HG03520 (cell line): ENCODE data around the gene MDM2.
"Not testable (repeated sequence)": the region's sequence is repeated elsewhere in the genome, so short reads cannot be mapped to it uniquely, and the experiment has no call there.

Experiments
- ATAC-seq: cut with Tn5 transposase; IDR thresholded peaks from one replicate; pipeline ENCODE4 v1.9.1; 2021; ENCODE audit warnings: mild to moderate bottlenecking, moderate library complexity; ENCODE audit not compliant: unreplicated experiment

MDM2 gene

GRCh38 chr12:68785823-68786222, 22.2 kb upstream of the MDM2 start:
- ATAC-seq = no peak

GRCh38 chr12:68786929-68787328, 21.0 kb upstream of the MDM2 start:
- no peak for ATAC-seq

DNA sequence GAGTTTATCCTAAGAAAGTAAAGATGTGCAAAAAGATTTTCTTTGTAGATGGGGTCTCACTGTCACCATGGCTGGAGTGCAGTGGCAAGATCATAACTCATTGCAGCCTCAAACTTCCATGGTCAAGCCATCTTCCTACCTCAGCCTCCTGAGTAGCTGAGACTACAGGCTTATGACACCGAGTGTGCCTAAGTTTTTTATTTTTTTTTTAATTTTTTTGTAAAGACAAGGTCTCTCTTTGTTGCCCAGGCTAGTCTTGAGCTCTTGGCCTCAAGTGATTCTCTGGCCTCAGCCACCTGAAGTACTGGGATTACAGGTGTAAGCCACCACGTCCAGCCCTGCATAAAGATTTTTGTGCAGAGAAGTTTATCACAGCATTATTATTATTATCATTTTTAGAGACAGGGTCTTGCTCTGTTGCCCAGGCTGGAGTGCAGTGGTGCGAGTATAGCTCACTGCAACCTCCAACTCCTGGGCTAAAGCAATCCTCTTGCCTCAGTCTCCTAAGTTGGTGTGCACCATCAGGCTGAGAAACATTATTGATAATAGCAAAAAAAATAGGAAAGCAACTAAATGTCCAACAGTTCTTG, 19.3 kb upstream of the MDM2 start:
- no peak for ATAC-seq

- ATAC-seq = no peak
Measured at GRCh38 chr12:68789144-68789878, 18.7 kb upstream of the MDM2 start.

DNA sequence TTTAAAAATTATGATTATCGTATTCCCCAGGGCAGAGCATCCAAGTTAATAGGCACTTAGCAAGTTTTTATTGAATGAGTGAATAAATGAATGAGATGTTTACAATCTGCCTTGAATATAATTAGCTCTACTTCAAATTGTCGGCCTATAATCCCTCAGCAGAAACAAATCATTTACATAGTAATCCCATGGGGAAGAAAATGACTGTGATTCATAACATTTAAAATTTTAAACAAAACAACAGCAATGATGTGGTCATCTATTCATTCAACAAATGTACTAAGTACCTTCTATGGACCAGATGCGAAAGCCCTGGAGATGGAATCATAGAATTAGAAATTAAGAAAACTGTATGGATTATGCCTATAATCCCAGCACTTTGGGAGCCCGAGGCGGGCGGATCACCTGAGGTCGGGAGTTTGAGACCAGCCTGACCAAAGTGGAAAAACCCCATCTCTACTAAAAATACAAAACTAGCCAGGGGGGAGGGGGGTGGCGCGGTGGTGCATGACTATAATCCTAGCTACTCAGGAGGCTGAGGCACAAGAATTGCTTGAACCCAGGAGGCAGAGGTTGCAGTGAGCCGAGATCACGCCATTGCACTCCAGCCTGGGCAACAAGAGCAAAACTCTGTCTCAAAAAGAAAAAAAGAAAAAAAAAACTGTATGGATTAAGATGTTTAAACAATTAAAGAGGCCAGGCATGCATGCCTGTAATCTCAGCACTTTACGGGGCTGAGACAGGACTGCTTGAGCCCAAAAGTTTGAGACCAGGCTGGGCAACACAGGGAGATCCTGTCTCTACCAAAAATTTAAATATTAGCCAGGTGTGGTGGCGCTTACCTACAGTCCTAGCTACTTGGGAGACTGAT, 17.7 kb upstream of the MDM2 start:
- no peak for ATAC-seq

DNA sequence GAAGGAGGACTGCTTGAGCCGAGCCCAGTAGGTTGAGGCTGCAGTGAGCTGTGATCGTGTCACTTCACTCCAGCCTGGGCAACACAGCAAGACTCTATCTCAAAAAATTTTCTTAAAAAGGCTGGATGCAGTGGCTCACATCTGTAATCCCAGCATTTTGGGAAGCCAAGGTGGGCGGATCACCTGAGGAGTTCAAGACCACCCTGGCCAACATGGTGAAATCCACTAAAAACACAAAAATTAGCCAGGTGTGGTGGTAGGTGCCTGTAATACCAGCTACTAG, 17.1 kb upstream of the MDM2 start:
- ATAC-seq = no peak

DNA sequence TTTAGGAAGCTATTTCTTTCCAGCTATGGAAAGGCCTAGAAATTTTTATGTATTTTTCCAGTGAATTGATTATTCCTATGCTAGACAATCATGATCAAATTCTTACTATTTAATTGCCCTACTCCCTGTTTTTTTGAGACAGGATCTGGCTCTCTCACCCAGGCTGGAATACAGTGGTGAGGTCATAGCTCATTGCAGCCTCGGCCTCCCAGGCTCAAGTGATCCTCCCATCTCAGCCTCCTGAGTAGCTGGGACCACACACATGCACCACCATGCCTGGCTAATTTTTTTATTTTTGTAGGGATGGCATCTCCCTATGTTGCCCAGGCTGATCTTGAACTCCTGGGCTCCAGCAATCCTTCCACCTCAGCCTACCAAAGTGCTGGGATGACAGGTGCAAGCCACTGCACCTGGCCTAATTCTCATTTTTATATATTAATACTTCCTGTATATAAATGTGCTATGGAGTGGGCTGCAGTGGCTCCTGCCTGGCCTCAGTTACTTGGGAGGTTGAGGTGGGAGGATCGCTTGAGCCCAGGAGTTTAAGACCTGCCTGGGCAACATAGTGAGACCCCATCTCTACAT, 16.0 kb upstream of the MDM2 start:
- ATAC-seq = no peak

GRCh38 chr12:68792952-68793351, 15.0 kb upstream of the MDM2 start:
- ATAC-seq = peak; percentile 88

GRCh38 chr12:68793436-68793835, 14.5 kb upstream of the MDM2 start:
- no peak for ATAC-seq

DNA sequence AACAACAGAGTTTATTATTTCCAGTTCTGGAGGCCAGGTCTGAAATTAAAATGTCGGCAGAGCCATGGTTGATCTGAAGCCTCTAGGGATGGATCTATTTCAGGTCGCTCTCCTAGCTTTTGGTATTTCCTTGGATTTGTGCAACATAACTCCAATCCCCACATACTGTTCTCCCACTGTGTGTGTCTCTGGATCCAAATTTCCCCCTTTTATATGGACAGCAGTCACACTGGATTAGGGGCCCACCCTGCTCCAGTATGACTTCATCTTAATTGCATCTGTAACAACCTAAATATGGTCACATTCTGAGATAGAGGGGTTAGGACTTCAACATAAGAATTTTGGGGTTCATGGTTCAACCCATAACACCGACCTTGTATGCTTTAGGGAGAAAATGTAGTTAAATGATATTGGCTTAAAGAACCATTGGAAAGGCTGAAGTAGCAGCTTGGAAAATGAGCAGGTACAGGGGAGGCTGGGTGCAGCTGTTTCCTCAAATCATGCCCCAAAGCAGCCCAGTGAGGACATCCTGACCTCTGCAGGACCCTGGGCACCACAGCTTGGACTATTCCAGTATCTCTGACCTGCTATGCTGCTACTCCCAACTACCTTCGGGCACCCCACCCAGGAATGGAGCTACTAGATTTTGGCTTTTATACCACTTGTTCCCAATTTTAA, 13.9 kb upstream of the MDM2 start:
- ATAC-seq = no peak

DNA sequence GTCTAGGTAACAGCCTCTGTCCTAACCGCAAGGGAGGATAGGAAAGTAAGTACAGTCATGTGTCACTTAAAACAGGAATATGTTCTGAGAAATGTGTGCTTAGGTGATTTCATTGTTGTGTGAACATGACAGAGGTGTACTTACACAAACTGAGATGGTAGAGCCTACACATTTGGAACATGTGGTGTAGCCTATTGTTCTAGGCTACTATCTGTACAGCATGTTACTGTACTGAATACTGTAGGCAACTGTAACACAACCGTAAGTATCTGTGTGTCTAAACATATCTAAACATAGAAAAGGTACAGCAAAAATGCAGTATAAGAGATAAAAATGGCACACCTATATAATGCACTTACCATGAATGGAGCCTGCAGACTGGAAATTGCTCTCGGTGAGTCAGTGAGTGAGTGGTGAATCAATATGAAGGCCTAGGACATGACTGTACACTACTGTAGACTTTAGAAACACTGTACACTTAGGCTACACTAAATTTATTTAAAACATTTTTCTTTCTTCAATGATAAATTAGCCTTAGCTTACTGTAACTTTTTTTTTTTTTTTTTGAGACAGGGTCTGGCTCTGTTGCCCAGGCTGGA, 13.2 kb upstream of the MDM2 start:
- ATAC-seq = no peak

DNA sequence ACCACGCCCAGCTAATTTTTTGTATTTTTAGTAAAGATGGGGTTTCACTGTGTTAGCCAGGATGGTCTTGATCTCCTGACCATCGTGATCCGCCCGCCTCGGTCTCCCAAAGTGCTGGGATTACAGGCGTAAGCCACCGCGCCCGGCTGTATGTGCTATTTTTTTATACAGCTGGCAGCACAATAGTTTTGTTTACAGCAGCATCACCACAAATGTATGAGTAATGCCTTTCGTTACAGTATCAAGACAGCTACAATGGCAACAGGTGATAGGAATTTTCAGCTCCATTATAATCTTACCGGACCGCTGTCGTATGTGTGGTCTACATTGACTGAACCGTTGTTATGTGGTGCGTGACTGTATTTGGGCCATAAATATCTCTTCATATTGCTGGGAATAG, 11.6 kb upstream of the MDM2 start:
- no peak for ATAC-seq

DNA sequence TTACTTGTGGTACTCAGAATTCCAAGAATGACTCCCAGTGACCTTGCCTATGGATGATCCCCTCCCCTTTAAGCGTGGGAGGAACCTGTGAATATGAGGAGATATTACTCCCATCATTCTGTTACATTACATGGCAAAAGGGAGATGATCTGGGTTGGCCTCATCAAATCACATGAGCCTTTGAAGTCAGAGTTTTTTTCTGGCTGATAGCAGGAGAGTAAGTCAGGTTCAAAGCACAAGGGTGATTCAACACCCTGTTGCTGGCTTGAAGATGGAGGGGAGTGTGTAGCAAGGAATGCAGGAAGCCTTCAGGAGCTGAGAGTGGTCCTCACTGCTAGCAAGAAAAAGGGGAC, 9.1 kb upstream of the MDM2 start:
- no peak for ATAC-seq

GRCh38 chr12:68800294-68800693, 7.7 kb upstream of the MDM2 start:
- no peak for ATAC-seq

- not testable (repeated sequence) for ATAC-seq
Measured at GRCh38 chr12:68801124-68801523, 6.9 kb upstream of the MDM2 start.

DNA sequence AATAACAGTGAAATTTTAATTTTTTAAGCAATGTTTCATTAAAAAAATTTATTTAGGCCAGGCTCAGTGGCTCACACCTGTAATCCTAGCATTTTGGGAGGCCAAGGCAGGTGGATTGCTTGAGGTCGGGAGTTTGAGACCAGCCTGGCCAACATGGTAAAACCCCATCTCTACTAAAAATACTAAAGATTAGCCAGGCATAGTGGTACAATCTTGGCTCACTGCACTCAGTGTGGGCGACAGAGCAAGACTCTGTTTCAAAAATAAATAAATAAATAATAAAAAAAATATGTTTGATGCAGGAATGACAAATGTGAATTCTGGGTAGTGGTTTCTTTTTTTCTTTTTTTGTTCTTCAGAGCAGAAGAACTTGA, 5.6 kb upstream of the MDM2 start:
- not testable (repeated sequence) for ATAC-seq

DNA sequence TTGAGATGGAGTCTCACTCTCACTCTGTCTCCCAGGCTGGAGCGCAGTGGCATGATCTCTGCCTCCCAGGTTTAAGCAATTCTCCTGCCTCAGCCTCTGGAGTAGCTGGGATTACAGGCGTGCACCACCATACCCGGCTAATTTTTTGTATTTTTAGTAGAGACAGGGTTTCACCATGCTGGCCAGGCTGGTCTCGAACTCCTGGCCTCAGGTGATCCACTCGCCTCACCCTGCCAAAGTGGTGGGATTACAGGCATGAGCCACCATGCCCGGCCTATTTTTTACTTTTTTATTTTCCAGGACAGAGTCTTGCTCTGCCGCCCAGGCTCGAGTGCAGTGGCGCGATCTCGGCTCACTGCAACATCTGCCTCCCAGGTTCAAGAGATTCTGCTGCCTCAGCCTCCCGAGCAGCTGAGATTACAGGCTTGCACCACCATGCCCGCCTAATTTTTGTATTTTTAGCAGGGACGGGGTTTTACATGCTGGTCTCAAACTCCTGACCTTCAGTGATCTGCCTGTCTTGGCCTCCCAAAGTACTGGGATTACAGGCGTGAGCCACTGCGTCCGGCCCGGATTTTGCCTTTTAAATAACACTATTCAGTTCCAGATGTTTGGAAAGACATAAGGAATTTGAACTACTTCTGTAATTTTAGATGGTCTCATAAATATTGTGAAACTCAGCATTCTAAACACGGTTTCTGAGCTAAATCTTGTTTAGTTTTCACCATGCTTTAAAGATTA, 4.9 kb upstream of the MDM2 start:
- ATAC-seq = not testable (repeated sequence)

DNA sequence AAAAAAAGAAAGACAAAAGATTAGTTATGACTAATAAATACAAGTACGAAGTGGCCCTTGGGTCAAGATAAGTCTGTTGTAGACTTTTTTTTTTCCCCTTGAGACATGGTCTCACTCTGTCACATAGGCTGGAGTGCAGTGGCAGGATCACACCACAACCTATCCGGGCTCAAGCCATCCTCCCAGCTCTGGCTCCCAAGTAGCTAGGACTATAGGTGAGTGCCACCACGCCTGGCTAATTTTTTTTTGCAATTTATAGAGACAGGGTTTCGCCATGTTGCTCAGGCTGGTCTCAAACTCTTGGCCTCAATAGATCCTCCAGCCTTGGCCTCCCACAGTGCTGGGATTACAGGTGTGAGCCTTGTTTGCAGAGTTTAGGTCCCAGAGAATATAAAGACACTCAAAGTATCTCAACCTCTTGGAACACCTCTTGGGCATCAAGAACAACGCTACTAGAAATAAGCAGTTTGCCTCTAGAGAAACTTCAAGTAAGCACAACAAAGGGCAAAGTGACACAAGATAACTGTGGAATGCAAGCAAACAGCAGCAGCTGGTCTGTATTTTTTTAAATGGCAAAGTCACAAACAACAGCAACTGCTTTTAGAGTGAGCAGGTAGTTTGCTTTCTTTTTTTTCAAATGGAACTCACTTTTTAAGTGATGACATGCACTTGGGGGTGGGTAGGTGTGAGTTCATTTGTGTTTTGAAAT, 3.9 kb upstream of the MDM2 start:
- ATAC-seq = no peak
